Stomach (tissue), 4 donors: Measurements from ENCODE around the gene ANGPTL2.

ENCODE experiments used
- EP300 ChIP-seq: sonication (generic); formaldehyde crosslinking; IDR thresholded peaks from one replicate; pipeline ENCODE4 v1.6.1; 2017; ENCODE audit warnings: antibody characterized with exemption
- POLR2A ChIP-seq, 4 donors: fragments of 450-650 bp; IDR thresholded peaks; one replicate each; pipeline ENCODE4 v1.6.1; 2016; ENCODE audit warnings: antibody characterized with exemption in 4 of 4, control low read depth in 2 of 4, mild to moderate bottlenecking in 1 of 4, moderate library complexity in 1 of 4
- TF ChIP-seq, protein P1 (sequence below), 7 experiments: fragments of 450-650 bp in 4 of 7; fragments of 200-600 bp in 3 of 7; sonication (generic) in 3 of 7; IDR thresholded peaks; one replicate each; pipeline ENCODE4 v1.5.1; 2016 to 2019; ENCODE audit warnings: antibody characterized with exemption in 7 of 7, control low read depth in 2 of 7, mild to moderate bottlenecking in 1 of 7

- TF ChIP-seq, protein P1, sequence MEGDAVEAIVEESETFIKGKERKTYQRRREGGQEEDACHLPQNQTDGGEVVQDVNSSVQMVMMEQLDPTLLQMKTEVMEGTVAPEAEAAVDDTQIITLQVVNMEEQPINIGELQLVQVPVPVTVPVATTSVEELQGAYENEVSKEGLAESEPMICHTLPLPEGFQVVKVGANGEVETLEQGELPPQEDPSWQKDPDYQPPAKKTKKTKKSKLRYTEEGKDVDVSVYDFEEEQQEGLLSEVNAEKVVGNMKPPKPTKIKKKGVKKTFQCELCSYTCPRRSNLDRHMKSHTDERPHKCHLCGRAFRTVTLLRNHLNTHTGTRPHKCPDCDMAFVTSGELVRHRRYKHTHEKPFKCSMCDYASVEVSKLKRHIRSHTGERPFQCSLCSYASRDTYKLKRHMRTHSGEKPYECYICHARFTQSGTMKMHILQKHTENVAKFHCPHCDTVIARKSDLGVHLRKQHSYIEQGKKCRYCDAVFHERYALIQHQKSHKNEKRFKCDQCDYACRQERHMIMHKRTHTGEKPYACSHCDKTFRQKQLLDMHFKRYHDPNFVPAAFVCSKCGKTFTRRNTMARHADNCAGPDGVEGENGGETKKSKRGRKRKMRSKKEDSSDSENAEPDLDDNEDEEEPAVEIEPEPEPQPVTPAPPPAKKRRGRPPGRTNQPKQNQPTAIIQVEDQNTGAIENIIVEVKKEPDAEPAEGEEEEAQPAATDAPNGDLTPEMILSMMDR (IDR thresholded peaks at IDR 0.05), result no peak
- TF ChIP-seq EP300, result no peak
- TF ChIP-seq POLR2A (IDR thresholded peaks at IDR 0.05), result no peak
Measured at GRCh38 chr9:127124792-127125191, 2.4 kb upstream of the ANGPTL2 start.
